ENCODE results near the gene CDA.
A peak's percentile ranks its signal among the peaks of the same experiment; 100 is the strongest.

CDA gene

GRCh38 chr1:20634594-20635084 is 45.7 kb downstream of the CDA start:
- no peak for DNase-seq (ENCODE audit: low spot score)
- no peaks in the 10 kb centered on the region for H3K27me3 Mint-ChIP-seq (ENCODE audit: low read depth)
- no peak overlapping the region for H3K27ac Mint-ChIP-seq
- peaks cover 13% of the 10 kb centered on the region for H3K4me1 Mint-ChIP-seq (ENCODE audit: low read depth)
- H3K4me3 Mint-ChIP-seq: peak overlapping the region; percentile 86
- no peaks in the 10 kb centered on the region for H3K9me3 Mint-ChIP-seq
- no peaks in the 10 kb centered on the region for H3K36me3 Mint-ChIP-seq (ENCODE audit: low read depth)

DNA sequence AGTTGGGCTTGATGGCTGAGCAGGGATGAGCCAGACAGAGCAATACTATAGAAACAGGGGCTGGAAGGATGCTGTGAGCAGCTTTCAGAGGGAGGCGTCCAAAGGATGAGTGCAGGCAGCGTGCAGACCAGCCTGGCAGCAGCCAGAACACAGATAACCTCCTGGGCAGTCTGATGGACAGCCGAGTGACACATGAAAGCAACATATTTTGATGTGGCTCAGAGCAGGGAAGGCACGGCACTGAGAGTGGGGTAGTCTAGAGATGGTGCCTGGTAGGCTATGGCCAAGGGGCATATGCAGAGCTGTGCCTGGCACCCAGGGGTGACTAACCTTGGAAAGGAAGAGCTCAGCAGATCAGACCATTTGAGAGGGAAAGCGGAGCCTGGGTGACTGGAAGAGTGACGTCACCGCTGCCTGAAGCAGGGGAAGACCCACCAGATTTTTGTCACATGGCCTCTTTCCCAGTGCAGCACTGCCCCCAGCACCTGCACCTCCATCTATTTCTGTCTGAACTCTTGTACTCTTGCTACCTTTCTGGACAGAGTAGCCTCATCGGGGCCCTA is 48.0 kb downstream of the CDA start:
- no peak overlapping the region for H3K27ac Mint-ChIP-seq
- no peak for DNase-seq (ENCODE audit: low spot score)

GRCh38 chr1:20640183-20640597 is 51.3 kb downstream of the CDA start:
- Mint-ChIP-seq H3K4me3 (no peak overlapping the region), H3K4me1 (ENCODE audit: low read depth) (no peaks in the 10 kb centered on the region), H3K27ac (no peak overlapping the region), H3K27me3 (ENCODE audit: low read depth) (no peaks in the 10 kb centered on the region), H3K9me3 (no peaks in the 10 kb centered on the region), H3K36me3 (ENCODE audit: low read depth) (no peaks in the 10 kb centered on the region)
- DNase-seq (ENCODE audit: low spot score): peak; percentile 50

More for the DNA sequence above, 48.0 kb downstream of the CDA start:
- Mint-ChIP-seq H3K4me1 (ENCODE audit: low read depth) (peaks cover 13% of the 10 kb centered on the region), H3K36me3 (ENCODE audit: low read depth) (no peaks in the 10 kb centered on the region), H3K4me3 (no peak overlapping the region), H3K27me3 (ENCODE audit: low read depth) (no peaks in the 10 kb centered on the region), H3K9me3 (no peaks in the 10 kb centered on the region)

- H3K4me3 Mint-ChIP-seq: no peak overlapping the region
- H3K27ac Mint-ChIP-seq: no peak overlapping the region
- no peaks in the 10 kb centered on the region for H3K27me3 Mint-ChIP-seq (ENCODE audit: low read depth)
- no peaks in the 10 kb centered on the region for H3K9me3 Mint-ChIP-seq
- no peaks in the 10 kb centered on the region for H3K4me1 Mint-ChIP-seq (ENCODE audit: low read depth)
- H3K36me3 Mint-ChIP-seq (ENCODE audit: low read depth): no peaks in the 10 kb centered on the region
- DNase-seq (ENCODE audit: low spot score): no peak
Observed at GRCh38 chr1:20641975-20642374, 53.1 kb downstream of the CDA start.

GRCh38 chr1:20643080-20643479 is 54.2 kb downstream of the CDA start:
- Mint-ChIP-seq H3K27me3 (ENCODE audit: low read depth) (no peaks in the 10 kb centered on the region), H3K9me3 (no peaks in the 10 kb centered on the region), H3K4me1 (ENCODE audit: low read depth) (no peaks in the 10 kb centered on the region), H3K4me3 (no peak overlapping the region), H3K27ac (no peak overlapping the region), H3K36me3 (ENCODE audit: low read depth) (no peaks in the 10 kb centered on the region)
- no peak for DNase-seq (ENCODE audit: low spot score)

DNA sequence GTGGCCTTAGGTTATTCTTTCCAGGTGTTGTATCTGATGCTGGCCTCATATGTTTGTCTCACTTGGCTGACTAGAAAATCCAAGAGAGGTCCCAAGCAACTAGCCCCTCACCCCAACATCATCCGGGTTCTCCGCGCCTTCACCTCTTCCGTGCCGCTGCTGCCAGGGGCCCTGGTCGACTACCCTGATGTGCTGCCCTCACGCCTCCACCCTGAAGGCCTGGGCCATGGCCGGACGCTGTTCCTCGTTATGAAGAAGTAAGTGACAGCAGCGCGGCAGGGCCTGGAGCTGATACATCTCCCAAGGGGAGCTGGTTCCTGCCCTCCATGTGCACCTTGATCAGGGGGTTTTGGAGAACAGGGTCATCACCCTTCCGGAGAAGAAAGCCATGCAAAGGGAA is 55.5 kb downstream of the CDA start:
- H3K27ac Mint-ChIP-seq: no peak overlapping the region
- no peak for DNase-seq (ENCODE audit: low spot score)
- peaks cover 7% of the 10 kb centered on the region for H3K36me3 Mint-ChIP-seq (ENCODE audit: low read depth)
- H3K27me3 Mint-ChIP-seq (ENCODE audit: low read depth): no peaks in the 10 kb centered on the region
- no peak overlapping the region for H3K4me3 Mint-ChIP-seq
- no peaks in the 10 kb centered on the region for H3K9me3 Mint-ChIP-seq
- no peaks in the 10 kb centered on the region for H3K4me1 Mint-ChIP-seq (ENCODE audit: low read depth)

DNA sequence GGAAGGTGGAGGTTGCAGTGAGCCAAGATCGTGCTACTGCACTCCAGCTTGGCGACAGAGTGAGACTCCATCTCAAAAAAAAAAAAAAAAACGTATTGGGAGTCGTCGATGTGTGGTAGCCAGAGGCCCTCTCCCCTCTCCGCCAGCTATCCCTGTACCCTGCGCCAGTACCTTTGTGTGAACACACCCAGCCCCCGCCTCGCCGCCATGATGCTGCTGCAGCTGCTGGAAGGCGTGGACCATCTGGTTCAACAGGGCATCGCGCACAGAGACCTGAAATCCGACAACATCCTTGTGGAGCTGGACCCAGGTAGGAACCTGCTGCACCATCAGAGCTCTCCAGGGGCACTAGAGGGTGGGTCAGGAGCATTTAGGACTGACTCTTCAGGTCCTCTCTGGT is 56.5 kb downstream of the CDA start:
- H3K4me1 Mint-ChIP-seq (ENCODE audit: low read depth): no peaks in the 10 kb centered on the region
- no peak overlapping the region for H3K27ac Mint-ChIP-seq
- H3K27me3 Mint-ChIP-seq (ENCODE audit: low read depth): no peaks in the 10 kb centered on the region
- H3K4me3 Mint-ChIP-seq: no peak overlapping the region
- no peaks in the 10 kb centered on the region for H3K9me3 Mint-ChIP-seq
- no peak for DNase-seq (ENCODE audit: low spot score)
- H3K36me3 Mint-ChIP-seq (ENCODE audit: low read depth): peaks cover 15% of the 10 kb centered on the region

DNA sequence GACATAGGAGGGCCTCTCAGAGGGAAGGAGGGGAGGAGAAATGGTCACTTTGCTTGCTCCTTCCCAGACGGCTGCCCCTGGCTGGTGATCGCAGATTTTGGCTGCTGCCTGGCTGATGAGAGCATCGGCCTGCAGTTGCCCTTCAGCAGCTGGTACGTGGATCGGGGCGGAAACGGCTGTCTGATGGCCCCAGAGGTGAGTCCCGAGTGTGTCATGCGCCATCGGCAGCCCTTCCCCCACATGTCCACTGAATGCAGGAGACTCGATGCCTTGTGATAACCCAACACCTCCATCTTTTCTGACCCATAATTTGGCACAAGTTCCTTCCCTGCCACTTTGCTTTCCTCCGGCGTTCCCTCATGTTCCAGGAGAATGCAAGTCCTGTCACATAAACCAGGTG is 59.5 kb downstream of the CDA start:
- Mint-ChIP-seq H3K4me3 (no peak overlapping the region), H3K9me3 (no peaks in the 10 kb centered on the region), H3K36me3 (ENCODE audit: low read depth) (peaks cover 36% of the 10 kb centered on the region), H3K4me1 (ENCODE audit: low read depth) (no peaks in the 10 kb centered on the region), H3K27ac (no peak overlapping the region), H3K27me3 (ENCODE audit: low read depth) (no peaks in the 10 kb centered on the region)
- DNase-seq (ENCODE audit: low spot score): no peak

DNA sequence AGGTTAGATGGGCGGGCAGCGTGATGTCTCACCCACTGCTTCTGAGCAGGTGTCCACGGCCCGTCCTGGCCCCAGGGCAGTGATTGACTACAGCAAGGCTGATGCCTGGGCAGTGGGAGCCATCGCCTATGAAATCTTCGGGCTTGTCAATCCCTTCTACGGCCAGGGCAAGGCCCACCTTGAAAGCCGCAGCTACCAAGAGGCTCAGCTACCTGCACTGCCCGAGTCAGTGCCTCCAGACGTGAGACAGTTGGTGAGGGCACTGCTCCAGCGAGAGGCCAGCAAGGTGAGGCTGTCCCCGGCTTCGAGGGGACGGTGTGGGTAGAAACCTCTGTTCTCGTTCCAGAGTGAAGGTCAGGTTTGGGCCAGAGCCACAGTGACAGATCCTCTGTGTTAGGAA is 60.0 kb downstream of the CDA start:
- DNase-seq (ENCODE audit: low spot score): no peak
- H3K27ac Mint-ChIP-seq: no peak overlapping the region
- H3K27me3 Mint-ChIP-seq (ENCODE audit: low read depth): no peaks in the 10 kb centered on the region
- no peak overlapping the region for H3K4me3 Mint-ChIP-seq
- H3K9me3 Mint-ChIP-seq: no peaks in the 10 kb centered on the region
- H3K4me1 Mint-ChIP-seq (ENCODE audit: low read depth): no peaks in the 10 kb centered on the region
- peaks cover 41% of the 10 kb centered on the region for H3K36me3 Mint-ChIP-seq (ENCODE audit: low read depth)

GRCh38 chr1:20652300-20652699 is 63.4 kb downstream of the CDA start:
- Mint-ChIP-seq H3K36me3 (ENCODE audit: low read depth) (peaks cover 64% of the 10 kb centered on the region), H3K4me3 (no peak overlapping the region), H3K4me1 (ENCODE audit: low read depth) (peaks cover 3% of the 10 kb centered on the region), H3K27ac (no peak overlapping the region), H3K9me3 (no peaks in the 10 kb centered on the region), H3K27me3 (ENCODE audit: low read depth) (no peaks in the 10 kb centered on the region)
- DNase-seq (ENCODE audit: low spot score): no peak

DNA sequence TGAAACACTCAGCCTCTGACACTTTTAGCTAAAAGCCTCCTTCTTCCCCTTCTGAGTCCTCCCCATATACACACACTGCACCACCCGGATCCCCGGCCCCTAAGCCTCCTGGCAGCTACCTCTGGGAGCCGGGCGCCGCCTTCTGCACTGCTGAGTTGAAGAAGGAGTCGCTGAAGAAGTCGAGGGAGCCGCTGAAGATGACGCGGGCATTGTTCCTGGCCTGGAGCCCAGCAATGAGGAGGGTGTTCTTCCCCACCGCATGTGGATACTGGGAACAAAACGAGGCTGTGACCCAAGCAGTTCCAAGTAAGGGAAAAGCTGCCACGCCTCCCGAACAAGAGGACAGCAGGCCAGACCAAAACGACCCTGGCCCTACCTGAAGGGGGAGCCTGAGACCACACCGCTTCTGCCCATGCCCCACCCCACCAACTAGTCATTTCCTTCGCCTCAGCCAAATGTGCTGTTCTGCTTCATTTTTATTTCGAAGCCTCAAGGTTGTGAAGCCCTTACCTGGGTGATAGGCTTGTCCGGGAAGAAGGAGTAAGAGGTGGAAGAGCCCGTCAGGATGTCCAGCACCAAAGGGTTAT is 65.3 kb downstream of the CDA start:
- DNase-seq (ENCODE audit: low spot score): no peak
- Mint-ChIP-seq H3K9me3 (no peaks in the 10 kb centered on the region), H3K27me3 (ENCODE audit: low read depth) (no peaks in the 10 kb centered on the region), H3K36me3 (ENCODE audit: low read depth) (peaks cover 65% of the 10 kb centered on the region), H3K4me3 (no peak overlapping the region), H3K27ac (no peak overlapping the region), H3K4me1 (ENCODE audit: low read depth) (peaks cover 7% of the 10 kb centered on the region)

- H3K4me3 Mint-ChIP-seq: no peak overlapping the region
- H3K36me3 Mint-ChIP-seq (ENCODE audit: low read depth): peaks cover 63% of the 10 kb centered on the region
- H3K4me1 Mint-ChIP-seq (ENCODE audit: low read depth): peaks cover 25% of the 10 kb centered on the region
- no peak for DNase-seq (ENCODE audit: low spot score)
- no peak overlapping the region for H3K27ac Mint-ChIP-seq
- H3K9me3 Mint-ChIP-seq: no peaks in the 10 kb centered on the region
- no peaks in the 10 kb centered on the region for H3K27me3 Mint-ChIP-seq (ENCODE audit: low read depth)
Observed at GRCh38 chr1:20657024-20657423, 68.1 kb downstream of the CDA start.

DNA sequence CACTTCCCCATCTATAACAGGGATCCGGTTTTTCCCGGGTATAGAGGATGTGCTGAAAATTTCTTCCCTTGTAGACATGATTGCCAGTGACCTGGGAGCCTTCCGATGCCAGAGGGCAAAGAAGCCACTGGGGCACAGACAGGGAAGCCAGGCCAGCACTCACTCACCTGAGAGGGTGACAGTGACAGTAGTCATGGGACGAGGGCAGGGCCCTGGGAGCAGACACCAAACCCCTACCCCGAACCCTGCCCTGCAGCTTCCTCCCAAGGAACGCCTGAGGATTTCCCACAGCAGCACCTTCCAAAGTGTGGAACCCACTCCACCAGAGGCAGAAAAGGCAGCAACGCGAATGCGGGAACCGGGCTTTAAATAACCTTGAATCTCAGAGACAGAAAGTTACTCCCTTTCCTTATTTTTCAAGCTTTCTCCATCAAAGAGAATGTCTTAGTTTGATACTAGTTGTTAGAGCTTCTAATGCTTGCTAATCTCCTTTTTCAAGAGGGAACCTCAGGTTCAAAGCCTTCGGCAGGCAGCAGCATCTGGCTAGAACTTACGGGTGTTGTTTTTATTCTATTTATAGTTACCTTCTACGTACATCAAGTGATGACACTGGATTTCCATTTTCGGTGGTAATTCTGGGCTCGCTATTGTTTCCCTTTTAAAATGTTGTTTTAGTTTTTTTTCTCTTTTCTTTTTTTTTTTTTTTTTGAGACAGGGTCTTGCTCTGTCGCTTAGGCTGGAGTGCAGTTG is 69.4 kb downstream of the CDA start:
- H3K27ac Mint-ChIP-seq: no peak overlapping the region
- DNase-seq (ENCODE audit: low spot score): no peak
- no peaks in the 10 kb centered on the region for H3K27me3 Mint-ChIP-seq (ENCODE audit: low read depth)
- no peak overlapping the region for H3K4me3 Mint-ChIP-seq
- peaks cover 52% of the 10 kb centered on the region for H3K36me3 Mint-ChIP-seq (ENCODE audit: low read depth)
- H3K9me3 Mint-ChIP-seq: no peaks in the 10 kb centered on the region
- H3K4me1 Mint-ChIP-seq (ENCODE audit: low read depth): peaks cover 31% of the 10 kb centered on the region

DNA sequence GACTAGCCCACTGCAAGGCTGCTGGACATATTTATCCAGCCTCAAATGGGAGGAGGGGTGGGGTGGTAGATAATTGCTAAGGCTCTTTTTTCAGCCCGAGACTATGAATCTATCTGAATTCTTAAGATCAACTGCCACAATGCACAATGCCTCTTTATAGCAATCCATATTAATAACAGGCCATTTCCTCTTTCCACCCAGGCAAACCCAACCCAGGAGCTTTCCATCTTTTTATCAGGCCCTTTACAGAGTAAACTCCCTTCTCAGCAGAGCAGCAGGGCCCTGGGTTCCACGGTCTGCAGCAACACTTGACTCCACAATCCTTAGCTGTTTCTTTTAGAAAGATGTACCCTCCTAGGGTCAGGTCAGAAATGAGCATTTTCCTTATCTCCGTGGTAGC is 71.5 kb downstream of the CDA start:
- Mint-ChIP-seq H3K4me3 (peak overlapping the region; percentile 96), H3K4me1 (ENCODE audit: low read depth) (peaks cover 31% of the 10 kb centered on the region)

More for the DNA sequence above, 71.5 kb downstream of the CDA start:
- no peaks in the 10 kb centered on the region for H3K9me3 Mint-ChIP-seq
- peaks cover 38% of the 10 kb centered on the region for H3K36me3 Mint-ChIP-seq (ENCODE audit: low read depth)
- H3K27ac Mint-ChIP-seq: peak overlapping the region; percentile 92
- no peaks in the 10 kb centered on the region for H3K27me3 Mint-ChIP-seq (ENCODE audit: low read depth)
- no peak for DNase-seq (ENCODE audit: low spot score)
